EH (cell line): Measurements from ENCODE around the gene ABCC1.

Experiments
- DNase-seq: peaks from one replicate; pipeline ENCODE4 v3.0.0-alpha.2; 2015; ENCODE audit warnings: low read depth

ABCC1 gene

DNA sequence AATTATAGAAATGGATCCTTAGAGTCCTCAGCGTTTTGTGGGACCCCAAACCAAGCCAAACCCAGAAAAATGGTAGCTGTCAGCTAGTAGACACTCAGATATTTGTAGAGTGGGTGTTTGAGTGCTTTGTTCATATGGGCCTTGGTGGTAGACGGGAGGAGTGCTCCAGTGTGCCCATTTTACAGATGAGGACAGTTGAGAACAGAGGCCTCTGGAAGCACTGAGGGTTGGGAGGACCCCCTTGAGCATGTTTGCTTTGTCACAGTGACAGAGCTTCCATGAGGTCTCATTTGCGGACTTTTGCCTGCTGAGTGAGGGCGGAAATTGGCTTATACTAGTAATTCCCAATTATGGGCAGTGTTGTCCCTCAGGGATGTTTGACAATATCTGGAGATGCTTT, 162.2 kb downstream of the ABCC1 start:
- DNase-seq: no peak

DNA sequence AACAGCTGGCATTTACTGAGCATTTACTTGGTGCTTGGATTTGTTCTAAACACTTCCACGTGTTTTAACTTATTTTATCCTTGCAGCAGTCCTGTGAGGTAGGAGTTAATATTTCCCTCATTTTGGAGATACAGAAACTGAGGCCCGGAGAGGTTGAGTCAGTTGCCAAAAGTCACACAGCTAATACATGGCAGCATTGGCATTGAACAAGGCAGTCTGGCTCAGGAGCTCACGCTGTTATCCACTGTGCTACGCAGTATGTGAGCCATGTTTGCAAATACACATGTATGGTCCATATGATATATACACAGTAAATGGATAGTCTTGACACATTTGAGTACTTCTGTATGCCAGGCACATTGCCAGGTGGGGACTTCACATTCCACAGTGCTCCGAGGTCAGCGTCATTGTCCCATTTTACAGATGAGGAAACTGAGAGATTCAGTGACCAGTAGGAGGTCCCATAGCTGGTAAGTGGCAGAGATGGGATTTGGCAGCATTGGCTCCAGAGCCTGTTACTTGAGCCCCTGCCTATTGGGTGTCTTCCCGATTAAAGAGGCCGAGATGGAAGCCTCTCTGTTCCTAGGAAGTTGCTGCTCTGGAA, 163.1 kb downstream of the ABCC1 start:
- no peak for DNase-seq

DNA sequence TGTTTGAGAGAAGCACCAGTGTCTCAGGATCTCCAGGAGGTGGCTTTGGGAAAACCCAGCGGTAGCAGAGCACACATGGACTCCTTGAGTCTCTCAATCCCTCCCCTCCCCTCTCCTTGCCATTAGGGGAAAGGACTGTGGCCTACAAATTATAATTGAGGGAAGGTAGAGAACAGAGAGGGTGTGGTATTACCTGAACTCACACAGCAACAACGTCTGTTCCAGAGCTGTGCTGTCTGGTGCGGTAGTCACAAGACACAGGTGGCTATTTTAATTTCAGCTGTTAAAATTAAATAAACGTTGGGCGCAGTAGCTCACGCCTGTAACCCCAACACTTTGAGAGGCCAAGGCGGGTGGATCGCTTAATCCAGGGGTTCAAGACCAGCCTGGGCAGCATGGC, 163.7 kb downstream of the ABCC1 start:
- no peak for DNase-seq

DNA sequence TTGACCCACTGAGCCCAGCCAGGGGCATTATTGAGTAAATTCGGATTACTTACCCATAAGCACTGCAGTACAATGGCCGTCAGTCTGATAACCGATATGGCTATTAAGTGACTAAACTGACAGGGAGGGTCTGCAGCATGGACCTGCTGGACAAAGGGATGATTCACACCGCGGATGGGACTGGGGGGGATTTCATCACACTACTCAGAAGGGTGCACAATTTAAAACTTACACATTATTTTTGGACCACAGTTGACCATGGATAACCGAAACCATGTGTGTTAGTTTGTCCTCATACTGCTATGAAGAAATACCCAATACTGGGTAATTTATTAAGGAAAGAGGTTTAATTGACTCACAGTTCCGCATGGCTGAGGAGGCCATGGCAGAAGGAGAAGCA, 167.4 kb downstream of the ABCC1 start:
- no peak for DNase-seq

DNA sequence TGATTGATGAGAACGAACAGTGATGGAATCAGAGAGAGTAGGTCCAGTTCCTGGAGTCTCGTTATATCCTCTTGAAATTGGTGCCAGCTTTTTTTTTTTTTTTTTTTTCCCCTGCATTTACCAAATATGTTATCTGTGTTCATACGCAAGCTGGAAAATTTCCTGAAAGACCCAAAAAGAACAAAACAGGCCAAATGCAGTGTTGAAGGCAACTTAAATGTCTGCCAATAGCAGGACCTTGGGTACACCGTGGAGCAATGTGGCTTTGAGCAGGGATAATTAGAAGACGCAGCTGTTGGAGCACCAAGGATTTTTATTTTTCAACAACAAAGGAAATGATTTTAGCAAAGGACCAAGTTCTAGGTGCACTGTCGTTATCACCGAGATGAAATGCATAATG, 168.9 kb downstream of the ABCC1 start:
- no peak for DNase-seq

DNA sequence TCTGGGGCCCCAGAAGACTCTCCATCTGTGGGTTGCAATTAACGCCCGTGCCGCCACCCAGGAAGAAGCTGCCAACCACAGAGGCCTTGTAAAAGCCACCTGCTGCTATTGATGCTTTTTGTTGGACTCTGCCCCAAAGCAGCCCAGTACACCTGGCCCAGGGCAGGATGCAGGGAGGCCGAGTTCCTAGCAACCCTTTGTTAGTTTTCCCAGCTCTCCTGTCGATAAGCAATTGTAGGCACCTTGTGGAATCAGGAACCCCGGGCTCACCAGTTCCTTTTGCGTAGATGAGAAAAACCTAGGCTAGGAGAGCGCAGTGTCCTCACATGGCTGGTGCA, 170.6 kb downstream of the ABCC1 start:
- no peak for DNase-seq

DNA sequence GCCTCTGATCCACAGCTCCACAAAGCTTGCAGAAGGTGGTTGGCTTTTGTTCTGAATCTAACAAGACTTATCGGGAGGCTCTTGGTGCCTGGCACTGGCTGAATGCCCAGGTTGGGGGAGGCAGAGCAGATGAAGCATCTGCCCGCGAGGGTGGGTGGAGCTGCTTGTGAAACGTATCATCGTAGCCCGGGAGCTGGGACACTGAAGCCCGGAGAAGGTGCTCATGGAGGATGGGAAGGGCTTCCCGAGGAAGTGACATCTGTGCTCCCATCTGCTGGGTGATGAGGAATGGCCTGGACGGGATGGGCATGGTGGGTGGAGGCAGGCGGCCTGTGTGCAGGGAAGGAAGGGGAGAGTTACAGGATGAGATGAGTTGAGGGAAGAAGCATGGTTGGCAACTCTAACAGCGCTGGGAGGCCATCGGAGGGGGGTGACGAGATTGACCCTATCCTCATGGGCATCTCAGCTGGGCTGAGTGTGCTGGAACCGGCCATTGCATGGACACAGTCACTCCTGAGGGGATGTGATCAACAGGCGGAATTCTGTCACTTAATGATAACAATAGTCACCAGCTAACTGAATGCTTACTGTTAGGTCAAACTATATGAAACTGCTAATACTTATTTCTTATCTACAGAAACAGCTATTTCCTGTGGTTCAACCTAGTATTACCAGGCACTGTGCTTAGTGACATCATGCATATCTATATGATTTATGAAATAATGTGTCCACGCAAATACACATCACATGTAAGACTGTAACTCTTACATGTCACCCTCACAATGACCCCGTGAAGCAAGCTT, 171.2 kb downstream of the ABCC1 start:
- no peak for DNase-seq

DNA sequence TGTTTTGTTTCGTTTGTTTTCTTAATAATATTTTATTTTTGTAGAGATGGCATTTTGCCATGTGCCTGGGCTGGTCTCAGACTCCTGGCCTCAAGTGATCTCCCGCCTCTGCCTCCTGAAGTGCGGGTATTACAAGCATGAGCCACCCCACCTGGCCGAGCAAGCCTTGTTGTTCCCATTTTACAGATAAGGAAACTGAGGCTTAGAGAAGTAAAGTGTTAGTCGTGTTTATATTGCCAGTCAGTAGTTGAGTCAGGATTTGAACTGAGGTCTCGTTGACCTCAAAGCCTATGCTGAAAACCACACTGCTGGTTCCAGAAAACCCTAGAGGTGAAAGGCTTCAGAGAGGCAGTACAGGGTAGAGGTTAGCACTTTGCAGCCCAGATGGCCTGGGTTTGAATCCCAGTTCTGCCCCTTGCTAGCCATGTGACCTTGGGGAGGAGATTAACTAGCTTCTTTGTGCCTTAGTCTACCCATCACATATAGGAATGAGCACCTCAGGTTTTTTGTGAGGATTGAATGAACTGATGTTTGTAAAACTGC, 171.8 kb downstream of the ABCC1 start:
- DNase-seq: no peak

DNA sequence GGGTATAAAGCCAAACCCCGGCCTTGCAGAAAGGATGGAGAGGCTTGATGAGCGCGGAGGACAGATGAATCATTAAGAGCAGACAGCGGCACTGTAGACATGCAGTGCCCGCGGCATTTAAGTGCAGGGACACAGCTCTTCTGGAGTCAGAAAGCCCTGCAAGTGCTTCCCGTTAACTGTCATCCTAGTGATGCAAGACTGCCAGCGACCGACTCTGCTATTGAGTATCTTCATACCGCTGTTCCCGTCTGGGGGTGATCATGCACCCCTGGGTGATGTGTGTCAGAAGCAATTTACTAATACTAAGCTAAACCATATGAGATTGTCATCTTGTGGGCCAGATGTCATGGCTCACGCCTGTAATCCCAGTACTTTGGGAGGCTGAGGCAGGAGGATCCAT, 172.8 kb downstream of the ABCC1 start:
- DNase-seq: no peak

DNA sequence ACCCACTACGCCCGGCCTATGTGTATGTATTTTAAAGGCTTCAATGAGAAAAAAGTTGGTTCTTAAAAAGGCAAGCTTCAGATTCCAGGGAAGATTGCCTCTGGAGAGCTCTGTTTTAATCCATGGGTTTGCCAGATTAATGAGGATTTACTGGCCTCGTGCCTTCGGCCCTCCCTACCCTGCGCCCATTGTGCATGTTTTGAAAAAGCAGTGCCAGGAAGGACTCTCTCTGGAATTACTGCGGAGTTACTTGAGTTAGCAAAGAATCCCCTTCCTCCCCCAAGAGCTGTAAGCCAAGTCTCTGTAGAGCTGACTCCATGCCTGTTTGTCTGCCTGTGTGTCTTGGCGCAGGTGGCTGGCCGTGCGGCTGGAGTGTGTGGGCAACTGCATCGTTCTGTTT, 175.0 kb downstream of the ABCC1 start:
- no peak for DNase-seq

DNA sequence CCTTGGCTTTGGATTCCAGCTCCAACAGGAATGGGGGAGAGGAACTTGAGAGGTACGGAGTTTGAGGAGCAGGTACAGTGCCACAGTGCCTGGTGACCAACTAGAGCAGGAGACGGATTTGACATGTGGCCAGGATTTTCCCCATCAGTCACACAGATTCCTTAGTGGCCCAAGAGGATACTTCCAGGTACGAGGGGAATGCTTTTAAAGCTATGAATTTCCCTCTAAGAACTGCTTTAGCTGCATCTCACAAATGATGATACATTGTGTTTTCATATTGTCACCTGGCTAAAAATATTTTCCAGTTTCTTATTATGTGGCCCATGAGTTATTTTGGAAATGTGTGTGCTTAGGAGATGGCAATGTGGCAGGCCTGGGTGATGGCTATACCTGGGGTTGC, 175.6 kb downstream of the ABCC1 start:
- DNase-seq: no peak

DNA sequence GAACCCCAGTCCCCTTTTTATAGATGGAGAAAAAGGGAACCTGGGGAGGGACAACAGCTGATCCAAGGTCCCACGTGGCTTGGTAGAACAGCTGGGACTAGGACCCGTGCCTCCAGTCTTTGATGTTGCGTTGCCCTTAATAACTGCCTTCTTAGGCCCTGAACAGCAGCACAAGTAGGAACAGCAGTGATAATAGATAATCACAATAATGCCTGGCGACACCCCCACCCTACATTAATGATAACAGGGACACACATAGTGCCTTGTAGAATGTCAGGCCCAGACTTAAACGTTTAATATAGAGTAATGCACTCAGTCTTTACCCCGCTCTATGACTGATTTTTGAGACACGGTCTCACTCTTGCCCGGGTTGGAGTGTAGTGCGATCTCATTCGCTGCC, 177.5 kb downstream of the ABCC1 start:
- no peak for DNase-seq

DNA sequence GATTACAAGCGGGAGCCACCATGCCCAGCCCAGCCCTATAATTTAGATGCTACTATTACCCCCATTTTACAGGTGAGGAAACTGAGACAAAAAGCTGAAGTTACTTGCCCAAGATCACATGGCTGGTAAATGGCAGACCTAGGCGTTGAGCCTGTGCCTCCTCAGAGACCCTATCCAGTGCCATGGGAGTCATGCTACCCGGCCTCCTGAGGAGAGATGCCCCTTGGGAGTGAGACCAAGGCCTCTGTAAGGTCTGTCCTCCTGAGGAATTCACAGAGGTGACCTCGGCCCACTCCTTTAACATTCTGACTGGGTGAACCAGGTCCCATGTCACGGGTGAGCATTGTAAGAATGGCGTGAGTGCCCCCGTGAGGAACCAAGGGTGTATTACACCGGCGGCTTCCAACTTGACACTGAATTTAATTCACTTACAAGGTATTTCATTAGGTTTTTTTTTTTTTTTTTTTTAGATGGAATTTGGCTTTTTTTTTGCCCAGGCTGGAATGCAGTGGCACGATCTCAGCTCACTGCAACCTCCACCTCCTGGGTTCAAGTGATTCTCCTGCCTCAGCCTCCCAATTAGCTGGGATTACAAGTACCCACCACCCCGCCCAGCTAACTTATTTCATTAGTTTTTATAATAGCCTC, 178.2 kb downstream of the ABCC1 start:
- DNase-seq: peak; percentile 76

DNA sequence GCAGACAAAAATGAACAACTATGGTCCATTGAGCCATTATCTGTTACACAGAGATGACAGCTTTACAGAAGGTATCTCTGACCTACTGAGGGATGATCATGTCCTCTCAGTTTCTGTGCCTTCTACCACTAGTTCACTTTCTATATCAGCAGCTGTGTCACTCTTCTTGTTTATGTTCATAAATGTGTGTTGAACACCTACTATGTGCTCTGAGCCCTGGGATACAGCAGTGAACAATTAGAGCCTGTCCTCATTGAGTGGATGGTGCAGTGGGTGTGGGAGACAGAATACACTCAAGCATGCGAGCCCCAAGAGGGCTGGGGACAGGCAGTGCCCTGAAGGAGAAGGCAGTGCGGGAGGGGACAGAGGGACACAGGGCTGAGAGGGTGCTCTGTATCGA, 181.8 kb downstream of the ABCC1 start:
- DNase-seq: no peak

DNA sequence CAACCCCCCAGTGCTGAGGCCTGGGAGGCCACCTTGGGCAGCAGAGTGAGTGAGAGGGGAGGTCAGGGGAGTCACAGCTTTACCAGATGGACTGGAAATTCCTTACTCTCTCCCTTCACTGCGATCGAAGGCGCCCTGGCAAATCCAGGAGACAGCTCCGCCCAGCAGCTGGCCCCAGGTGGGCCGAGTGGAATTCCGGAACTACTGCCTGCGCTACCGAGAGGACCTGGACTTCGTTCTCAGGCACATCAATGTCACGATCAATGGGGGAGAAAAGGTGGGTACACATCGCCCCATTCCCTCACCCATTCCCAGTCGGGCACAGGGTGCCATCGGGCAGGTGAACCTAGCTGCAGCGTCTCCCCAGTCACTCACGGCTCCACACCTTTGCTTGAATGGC, 182.2 kb downstream of the ABCC1 start:
- DNase-seq: no peak

DNA sequence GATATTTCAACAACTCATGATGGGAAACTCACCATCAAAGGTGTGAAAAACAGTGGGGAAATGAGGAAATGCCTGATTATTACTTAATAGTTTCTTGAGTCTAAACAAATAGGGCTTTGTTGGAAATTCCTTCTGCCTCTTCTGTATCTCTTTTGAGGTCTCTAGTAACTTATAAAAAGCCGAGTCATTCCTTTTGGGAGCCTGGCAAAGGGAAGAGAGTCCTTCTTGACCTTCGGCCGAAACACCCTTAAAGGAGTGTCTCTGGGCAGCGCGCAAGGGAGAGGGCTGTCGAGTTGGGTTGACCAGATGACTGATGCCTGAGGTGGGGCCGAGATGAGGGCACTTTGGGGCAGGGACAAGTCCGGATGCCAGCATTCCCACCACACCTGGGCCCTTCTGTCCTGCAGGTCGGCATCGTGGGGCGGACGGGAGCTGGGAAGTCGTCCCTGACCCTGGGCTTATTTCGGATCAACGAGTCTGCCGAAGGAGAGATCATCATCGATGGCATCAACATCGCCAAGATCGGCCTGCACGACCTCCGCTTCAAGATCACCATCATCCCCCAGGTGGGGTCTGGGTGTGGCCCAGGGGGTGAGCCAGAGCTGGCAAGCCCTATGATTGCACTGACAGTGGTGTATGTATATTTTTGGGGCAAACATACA, 184.7 kb downstream of the ABCC1 start:
- no peak for DNase-seq

DNA sequence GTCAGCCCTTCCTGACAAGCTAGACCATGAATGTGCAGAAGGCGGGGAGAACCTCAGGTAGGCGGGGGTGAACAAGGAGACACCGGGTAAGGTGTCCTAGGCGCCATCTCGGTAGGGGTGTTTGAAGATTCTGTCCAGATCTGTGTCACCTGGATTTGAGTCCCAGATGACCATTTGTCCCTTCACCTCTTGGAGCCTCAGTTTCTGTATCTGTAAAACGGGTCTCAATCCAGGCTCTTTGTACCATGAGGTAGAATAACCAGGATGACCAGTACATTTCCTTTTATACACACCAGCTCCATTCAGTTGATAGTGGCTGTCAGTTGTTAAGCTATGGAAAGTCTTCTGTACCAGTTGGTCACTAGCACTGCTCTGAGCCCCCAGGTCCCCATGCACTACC, 187.2 kb downstream of the ABCC1 start:
- DNase-seq: no peak

DNA sequence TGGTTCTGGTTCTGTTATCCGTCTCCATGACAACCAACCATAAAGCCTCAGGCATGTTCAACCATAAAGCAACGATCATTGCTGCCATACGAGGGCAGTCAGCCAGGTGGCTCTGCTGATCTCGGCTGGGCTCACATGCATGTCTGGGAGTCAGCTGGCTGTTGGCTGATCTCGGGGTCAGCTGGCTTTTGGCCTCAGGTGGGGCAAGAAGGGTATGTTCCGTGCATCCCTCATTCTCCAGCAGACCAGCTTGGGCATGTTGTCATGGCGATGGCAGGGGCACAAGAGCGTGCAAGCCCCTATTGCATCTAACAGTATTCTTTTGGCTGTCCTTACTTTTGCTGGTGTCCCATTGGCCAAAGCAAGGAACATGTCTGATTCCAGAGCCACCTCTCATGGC, 187.7 kb downstream of the ABCC1 start:
- DNase-seq: no peak

DNA sequence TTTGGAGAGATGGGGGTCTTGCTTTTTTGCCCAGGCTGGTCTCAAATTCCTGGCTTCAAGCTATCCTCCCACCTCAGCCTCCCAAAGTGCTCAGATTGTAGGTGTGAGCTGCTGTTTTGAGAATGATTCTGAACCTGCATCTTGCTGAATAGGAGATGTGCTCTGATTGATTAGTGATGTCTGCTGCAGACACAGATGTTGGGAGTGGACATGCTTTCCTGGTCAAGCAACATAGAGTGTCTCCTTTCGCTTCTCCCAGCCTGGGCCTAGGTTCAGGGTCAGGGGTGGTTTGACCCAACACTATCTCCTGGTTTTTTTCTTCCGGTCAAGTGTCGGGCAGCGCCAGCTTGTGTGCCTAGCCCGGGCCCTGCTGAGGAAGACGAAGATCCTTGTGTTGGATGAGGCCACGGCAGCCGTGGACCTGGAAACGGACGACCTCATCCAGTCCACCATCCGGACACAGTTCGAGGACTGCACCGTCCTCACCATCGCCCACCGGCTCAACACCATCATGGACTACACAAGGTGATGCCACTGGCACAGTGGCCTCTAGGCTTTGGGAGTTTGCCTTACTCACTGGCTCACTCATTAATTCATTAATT, 188.7 kb downstream of the ABCC1 start:
- DNase-seq: no peak

DNA sequence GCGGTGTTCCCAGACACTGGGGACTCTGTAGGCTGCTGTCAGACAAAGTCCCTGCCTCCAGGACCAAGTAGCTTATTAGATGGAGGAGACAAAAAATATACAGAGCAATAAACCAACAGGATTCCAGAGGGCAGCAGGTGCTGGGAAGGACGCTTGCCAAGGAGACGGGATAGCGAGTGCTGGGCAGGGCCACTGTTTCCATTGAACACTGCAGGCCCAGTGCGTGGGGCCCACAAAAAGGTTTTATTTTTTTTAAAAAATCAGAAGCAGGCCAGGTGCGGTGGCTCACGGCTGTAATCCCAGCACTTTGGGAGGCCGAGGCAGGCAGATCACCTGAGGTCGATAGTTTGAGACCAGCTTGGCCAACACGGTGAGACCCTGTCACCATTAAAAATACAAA, 189.6 kb downstream of the ABCC1 start:
- DNase-seq: no peak

DNA sequence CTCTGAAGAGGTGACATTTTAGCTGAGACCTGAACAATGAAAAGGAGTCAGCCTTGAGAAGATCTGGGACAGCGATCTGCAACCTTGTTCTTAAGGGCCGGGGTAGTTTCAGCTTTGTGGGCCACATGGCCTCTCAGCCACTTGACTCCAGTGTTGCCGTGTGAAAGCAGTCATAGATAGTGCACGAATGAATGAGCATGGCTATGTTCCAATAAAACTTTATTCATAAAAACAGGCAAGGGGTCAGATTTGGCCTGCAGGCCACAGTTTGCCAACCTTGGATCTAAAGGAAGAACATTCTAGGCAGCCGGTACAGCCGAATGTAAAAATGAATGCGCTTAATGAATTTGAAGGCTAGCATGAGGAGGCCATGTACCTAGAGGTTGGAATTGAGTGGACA, 190.4 kb downstream of the ABCC1 start:
- no peak for DNase-seq

DNA sequence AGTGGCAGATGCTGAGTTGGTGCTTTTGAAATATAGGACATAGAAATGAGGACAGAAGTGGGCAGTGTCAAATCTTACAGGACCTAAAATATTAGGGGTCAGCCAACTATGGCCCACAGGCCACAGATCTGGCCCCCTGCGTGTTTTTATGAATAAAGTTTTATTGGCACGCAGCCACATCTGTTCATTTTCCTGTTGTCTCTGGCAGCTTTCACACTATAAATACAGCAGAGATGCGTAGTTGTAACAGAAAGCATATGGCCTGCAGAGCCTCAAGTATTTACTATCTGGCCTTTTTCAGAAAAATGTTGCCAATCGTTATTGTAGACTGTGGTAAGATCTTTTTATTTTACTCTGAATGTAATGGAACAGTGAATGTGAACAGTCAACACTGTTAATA, 191.1 kb downstream of the ABCC1 start:
- no peak for DNase-seq

DNA sequence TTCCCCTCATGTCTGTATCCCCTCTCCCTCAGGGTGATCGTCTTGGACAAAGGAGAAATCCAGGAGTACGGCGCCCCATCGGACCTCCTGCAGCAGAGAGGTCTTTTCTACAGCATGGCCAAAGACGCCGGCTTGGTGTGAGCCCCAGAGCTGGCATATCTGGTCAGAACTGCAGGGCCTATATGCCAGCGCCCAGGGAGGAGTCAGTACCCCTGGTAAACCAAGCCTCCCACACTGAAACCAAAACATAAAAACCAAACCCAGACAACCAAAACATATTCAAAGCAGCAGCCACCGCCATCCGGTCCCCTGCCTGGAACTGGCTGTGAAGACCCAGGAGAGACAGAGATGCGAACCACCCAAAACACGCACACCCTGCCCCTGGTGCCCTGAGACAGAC, 191.7 kb downstream of the ABCC1 start:
- no peak for DNase-seq
